Type B pancreatic cell (in vitro differentiated cells): ENCODE data around the gene PTGIS. TPM values are rescaled to one million over a fixed set of nuclear protein-coding genes. Genes with fewer than 3 reads are reported as not detected.

Source experiments
- DNase-seq: peaks from one replicate; pipeline ENCODE4 v3.0.0; 2021; ENCODE audit warnings: mixed read lengths; ENCODE audit not compliant: unreplicated experiment; ENCODE audit errors: extremely low spot score
- H3K27ac Mint-ChIP-seq: 2 replicates; pipeline ENCODE4 v1.8.0; 2021; ENCODE audit warnings: mild to moderate bottlenecking, mixed read lengths
- H3K27me3 Mint-ChIP-seq: 2 replicates; pipeline ENCODE4 v1.8.0; 2021; ENCODE audit warnings: mixed read lengths
- H3K36me3 Mint-ChIP-seq: 2 replicates; pipeline ENCODE4 v1.8.0; 2021; ENCODE audit warnings: mixed read lengths
- H3K4me1 Mint-ChIP-seq: one replicate; pipeline ENCODE4 v1.8.0; 2021; ENCODE audit warnings: mixed read lengths; ENCODE audit not compliant: unreplicated experiment
- H3K4me3 Mint-ChIP-seq: 2 replicates; pipeline ENCODE4 v1.8.0; 2021; ENCODE audit warnings: mild to moderate bottlenecking, mixed read lengths
- H3K9me3 Mint-ChIP-seq: 2 replicates; pipeline ENCODE4 v1.8.0; 2021; ENCODE audit warnings: mixed read lengths
- total RNA-seq: library from RNA; stranded (reverse); gene quantifications from 2 replicates; pipeline ENCODE4 v1.2.1, GENCODE V29; 2021; ENCODE audit warnings: low replicate concordance
- TF ChIP-seq, protein P1 (sequence below): fragments of 200-600 bp; sonication (generic); conservative IDR thresholded peaks from 2 replicates; pipeline ENCODE4 v1.5.0; 2021; ENCODE audit warnings: antibody characterized with exemption, mild to moderate bottlenecking

The PTGIS gene
- total RNA-seq, 1 donor from 2014 or later, result 33.3 TPM

- H3K27ac Mint-ChIP-seq, result no peak overlapping the region
- peaks cover 5% of the 10 kb centered on the region for H3K4me1 Mint-ChIP-seq
- TF ChIP-seq, protein P1, sequence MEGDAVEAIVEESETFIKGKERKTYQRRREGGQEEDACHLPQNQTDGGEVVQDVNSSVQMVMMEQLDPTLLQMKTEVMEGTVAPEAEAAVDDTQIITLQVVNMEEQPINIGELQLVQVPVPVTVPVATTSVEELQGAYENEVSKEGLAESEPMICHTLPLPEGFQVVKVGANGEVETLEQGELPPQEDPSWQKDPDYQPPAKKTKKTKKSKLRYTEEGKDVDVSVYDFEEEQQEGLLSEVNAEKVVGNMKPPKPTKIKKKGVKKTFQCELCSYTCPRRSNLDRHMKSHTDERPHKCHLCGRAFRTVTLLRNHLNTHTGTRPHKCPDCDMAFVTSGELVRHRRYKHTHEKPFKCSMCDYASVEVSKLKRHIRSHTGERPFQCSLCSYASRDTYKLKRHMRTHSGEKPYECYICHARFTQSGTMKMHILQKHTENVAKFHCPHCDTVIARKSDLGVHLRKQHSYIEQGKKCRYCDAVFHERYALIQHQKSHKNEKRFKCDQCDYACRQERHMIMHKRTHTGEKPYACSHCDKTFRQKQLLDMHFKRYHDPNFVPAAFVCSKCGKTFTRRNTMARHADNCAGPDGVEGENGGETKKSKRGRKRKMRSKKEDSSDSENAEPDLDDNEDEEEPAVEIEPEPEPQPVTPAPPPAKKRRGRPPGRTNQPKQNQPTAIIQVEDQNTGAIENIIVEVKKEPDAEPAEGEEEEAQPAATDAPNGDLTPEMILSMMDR, result no peak
- H3K27me3 Mint-ChIP-seq, result peaks cover 10% of the 10 kb centered on the region
- no peak overlapping the region for H3K4me3 Mint-ChIP-seq
- H3K36me3 Mint-ChIP-seq, result no peaks in the 10 kb centered on the region
- H3K9me3 Mint-ChIP-seq, result no peaks in the 10 kb centered on the region
- DNase-seq, result no peak
These were observed 66.0 kb downstream of the PTGIS start for GRCh38 chr20:49501917-49502316.

- H3K36me3 Mint-ChIP-seq, result no peaks in the 10 kb centered on the region
- H3K4me3 Mint-ChIP-seq, result no peak overlapping the region
- TF ChIP-seq, protein P1, result no peak
- no peak for DNase-seq
- H3K4me1 Mint-ChIP-seq, result peaks cover 11% of the 10 kb centered on the region
- H3K27ac Mint-ChIP-seq, result no peak overlapping the region
- peaks cover 27% of the 10 kb centered on the region for H3K27me3 Mint-ChIP-seq
- no peaks in the 10 kb centered on the region for H3K9me3 Mint-ChIP-seq
These were observed 70.6 kb downstream of the PTGIS start for GRCh38 chr20:49497398-49497669.

DNA sequence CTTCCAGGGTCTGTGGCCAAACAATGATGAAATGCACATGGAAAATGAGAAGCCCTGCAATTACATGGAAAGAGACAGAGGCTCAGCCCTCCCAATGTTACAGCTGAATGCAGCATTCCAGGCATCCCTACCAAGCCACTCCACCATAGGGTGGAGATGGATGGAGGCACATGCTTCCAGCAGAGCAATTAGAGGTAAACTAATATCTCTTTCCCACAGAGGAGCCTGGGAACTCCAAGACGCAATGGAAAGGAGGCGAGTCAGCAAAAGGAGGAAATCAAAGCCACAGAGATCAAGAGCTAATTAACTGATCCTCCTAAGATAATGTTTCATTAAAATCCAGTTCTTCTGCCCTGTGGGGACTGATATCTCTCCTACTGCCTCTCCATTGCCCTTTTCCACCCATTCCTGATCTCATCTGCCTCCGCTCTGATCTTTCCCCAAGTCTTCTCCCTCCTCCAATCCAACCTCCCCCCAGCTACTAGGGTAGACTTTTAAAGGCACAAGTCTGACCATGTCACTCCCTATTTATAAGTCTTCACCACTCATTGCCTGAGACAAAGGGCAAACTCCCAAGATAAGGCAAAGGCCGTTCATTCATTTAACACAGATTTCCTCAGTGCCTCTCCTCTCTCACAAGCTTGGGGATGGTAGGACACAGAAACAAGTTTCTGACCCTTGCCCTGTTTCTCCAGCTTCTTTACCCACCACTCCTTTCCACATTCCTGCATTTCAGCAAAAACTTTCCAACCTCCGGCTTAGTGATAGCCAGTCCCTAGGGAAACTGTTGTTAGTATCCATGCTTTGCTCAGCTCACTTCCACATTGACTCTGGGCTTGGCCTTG lies 71.2 kb downstream of the PTGIS start:
- DNase-seq, result no peak
- Mint-ChIP-seq H3K27me3 (peaks cover 30% of the 10 kb centered on the region), H3K36me3 (no peaks in the 10 kb centered on the region), H3K9me3 (no peaks in the 10 kb centered on the region), H3K4me3 (no peak overlapping the region), H3K4me1 (peaks cover 11% of the 10 kb centered on the region), H3K27ac (peak overlapping the region; percentile 3)
- TF ChIP-seq, protein P1, result no peak

- Mint-ChIP-seq H3K4me3 (no peak overlapping the region), H3K36me3 (no peaks in the 10 kb centered on the region), H3K27ac (no peak overlapping the region), H3K4me1 (peaks cover 11% of the 10 kb centered on the region), H3K9me3 (no peaks in the 10 kb centered on the region), H3K27me3 (peaks cover 33% of the 10 kb centered on the region)
- DNase-seq, result no peak
- TF ChIP-seq, protein P1, result no peak
These were observed 71.9 kb downstream of the PTGIS start for GRCh38 chr20:49496043-49496442.

DNA sequence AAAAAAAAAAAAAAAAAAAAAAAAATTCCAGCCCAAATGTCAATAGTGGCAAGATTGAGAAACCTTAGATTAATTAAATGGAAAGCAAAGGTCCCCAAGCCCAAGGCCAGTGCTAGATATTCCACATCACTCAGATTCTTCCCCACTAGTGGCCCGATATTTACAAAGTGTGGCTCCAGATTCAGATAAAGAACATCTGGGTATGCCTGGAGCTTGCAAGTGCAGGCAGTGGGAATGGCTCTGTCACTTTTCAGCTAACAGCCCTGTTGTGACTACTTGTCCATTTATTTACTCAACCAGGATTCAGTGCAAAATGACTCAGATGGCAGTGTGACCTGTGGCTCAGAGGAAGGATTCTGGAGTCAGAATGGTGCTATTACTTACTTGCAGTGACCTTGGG lies 77.2 kb downstream of the PTGIS start:
- Mint-ChIP-seq H3K4me3 (no peak overlapping the region), H3K4me1 (no peaks in the 10 kb centered on the region), H3K27ac (no peak overlapping the region), H3K27me3 (peaks cover 59% of the 10 kb centered on the region), H3K9me3 (no peaks in the 10 kb centered on the region), H3K36me3 (no peaks in the 10 kb centered on the region)
- no peak for DNase-seq
- TF ChIP-seq, protein P1, result no peak

DNA sequence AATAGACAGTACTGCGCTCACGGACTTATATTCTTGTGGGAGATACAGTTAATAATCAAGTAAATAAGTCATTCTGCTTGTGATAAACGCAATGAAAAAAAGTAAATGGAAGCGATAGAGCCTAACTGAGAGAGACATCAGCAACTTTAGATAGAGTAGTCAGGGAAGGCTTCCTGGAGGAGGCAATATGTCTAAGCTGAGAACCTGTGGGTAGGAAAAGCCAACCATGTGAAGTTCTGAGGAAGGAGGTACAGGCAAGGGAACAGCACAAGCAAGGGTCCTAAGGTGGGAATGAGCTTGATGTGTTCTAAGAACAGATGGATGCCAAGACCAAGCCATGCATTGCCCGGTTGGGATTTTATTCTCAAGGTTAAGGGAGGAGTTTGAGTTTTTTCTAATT lies 78.2 kb downstream of the PTGIS start:
- Mint-ChIP-seq H3K4me1 (no peaks in the 10 kb centered on the region), H3K27ac (no peak overlapping the region), H3K27me3 (peaks cover 69% of the 10 kb centered on the region), H3K36me3 (no peaks in the 10 kb centered on the region), H3K9me3 (no peaks in the 10 kb centered on the region), H3K4me3 (no peak overlapping the region)
- TF ChIP-seq, protein P1, result no peak
- DNase-seq, result no peak
